Measurements from ENCODE around the gene DDX24. TPM values are rescaled to one million over a fixed set of nuclear protein-coding genes. Genes with fewer than 3 reads are reported as not detected.

Gene DDX24
- total RNA-seq, 1 donor from 2014 or later, result 163 TPM

DNA sequence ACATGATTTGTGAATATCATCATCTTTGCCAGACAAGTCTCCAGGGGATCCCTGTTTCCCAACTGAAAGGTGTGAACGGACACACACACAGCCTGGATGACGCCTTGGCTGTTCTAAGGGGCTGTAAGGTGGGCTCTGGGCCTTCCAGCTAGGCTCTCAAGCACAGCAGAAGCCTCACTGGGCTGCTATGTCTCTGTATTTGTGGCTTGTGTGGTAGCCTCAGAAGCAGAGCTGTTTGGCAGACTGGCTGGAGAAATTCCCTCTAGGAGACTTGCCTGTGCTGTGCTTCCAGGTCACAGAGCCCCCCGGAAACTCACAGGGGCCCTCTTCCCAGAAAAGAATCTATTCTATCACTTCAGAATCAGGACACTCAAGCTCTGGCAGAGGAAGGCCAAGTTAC is 33.4 kb downstream of the DDX24 start:
- TF ChIP-seq, protein P1, sequence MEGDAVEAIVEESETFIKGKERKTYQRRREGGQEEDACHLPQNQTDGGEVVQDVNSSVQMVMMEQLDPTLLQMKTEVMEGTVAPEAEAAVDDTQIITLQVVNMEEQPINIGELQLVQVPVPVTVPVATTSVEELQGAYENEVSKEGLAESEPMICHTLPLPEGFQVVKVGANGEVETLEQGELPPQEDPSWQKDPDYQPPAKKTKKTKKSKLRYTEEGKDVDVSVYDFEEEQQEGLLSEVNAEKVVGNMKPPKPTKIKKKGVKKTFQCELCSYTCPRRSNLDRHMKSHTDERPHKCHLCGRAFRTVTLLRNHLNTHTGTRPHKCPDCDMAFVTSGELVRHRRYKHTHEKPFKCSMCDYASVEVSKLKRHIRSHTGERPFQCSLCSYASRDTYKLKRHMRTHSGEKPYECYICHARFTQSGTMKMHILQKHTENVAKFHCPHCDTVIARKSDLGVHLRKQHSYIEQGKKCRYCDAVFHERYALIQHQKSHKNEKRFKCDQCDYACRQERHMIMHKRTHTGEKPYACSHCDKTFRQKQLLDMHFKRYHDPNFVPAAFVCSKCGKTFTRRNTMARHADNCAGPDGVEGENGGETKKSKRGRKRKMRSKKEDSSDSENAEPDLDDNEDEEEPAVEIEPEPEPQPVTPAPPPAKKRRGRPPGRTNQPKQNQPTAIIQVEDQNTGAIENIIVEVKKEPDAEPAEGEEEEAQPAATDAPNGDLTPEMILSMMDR (IDR thresholded peaks at IDR 0.05), result no peak
- DNase-seq, result no peak
- H3K27me3 ChIP-seq (ENCODE audit: low read depth), result no peaks in the 10 kb centered on the region
- peaks cover 81% of the 10 kb centered on the region for H3K36me3 ChIP-seq
- H3K27ac ChIP-seq, result no peak overlapping the region
- intact Hi-C loops (cut with DNase I), result no loop called here
- ATAC-seq, result no peak
- H3K4me3 ChIP-seq, result no peak overlapping the region
- no peaks in the 10 kb centered on the region for H3K9me3 ChIP-seq
- H3K4me1 ChIP-seq, result peaks cover 2% of the 10 kb centered on the region

DNA sequence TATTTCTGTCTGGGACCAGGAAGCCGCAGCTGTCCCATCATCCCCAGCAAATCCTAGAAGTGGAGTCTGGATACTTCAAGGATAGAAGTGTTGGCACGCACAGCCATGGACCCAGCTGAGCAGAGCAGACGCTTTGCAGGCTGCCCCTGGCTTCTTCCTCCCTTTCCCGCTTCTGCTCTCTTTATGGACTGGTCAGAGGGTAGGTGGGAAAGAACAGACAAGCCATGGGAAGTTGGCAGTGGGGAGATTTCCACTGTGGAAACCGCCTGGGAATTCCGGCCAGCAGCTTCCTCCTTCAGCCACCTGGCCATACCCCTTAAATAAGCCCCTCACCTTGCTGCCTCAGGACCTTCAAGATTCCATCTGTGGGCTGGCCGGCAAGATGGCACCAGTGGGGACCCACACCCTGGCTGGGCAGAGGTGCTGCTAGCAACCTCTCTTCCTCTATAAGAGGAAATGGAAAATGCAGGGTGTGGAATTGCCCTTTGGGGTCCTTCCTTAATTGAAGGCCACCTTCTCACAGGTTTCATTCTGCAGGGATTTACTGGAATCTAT is 34.2 kb downstream of the DDX24 start:
- TF ChIP-seq, protein P1 (IDR thresholded peaks at IDR 0.05), result no peak
- no peak for DNase-seq
- intact Hi-C loops (cut with DNase I), result no loop called here

GRCh38 chr14:94045563-94046345 is 35.2 kb downstream of the DDX24 start:
- H3K36me3 ChIP-seq, result peaks cover 62% of the 10 kb centered on the region
- intact Hi-C loops (cut with DNase I), result no loop called here

More for the DNA sequence above, 34.2 kb downstream of the DDX24 start:
- peaks cover 11% of the 10 kb centered on the region for H3K4me1 ChIP-seq
- H3K4me3 ChIP-seq, result no peak overlapping the region
- H3K27me3 ChIP-seq (ENCODE audit: low read depth), result no peaks in the 10 kb centered on the region
- ATAC-seq, result no peak
- H3K9me3 ChIP-seq, result no peaks in the 10 kb centered on the region
- peaks cover 73% of the 10 kb centered on the region for H3K36me3 ChIP-seq
- no peak overlapping the region for H3K27ac ChIP-seq

GRCh38 chr14:94045101-94045500 is 35.9 kb downstream of the DDX24 start:
- TF ChIP-seq, protein P1 (IDR thresholded peaks at IDR 0.05), result no peak
- no peaks in the 10 kb centered on the region for H3K9me3 ChIP-seq
- peaks cover 15% of the 10 kb centered on the region for H3K4me1 ChIP-seq
- peaks cover 56% of the 10 kb centered on the region for H3K36me3 ChIP-seq
- no peak for DNase-seq
- intact Hi-C loops (cut with DNase I), result no loop called here
- H3K4me3 ChIP-seq, result no peak overlapping the region
- ATAC-seq, result no peak
- no peaks in the 10 kb centered on the region for H3K27me3 ChIP-seq (ENCODE audit: low read depth)
- H3K27ac ChIP-seq, result no peak overlapping the region

More at GRCh38 chr14:94045563-94046345, 35.2 kb downstream of the DDX24 start:
- Histone ChIP-seq H3K27ac (no peak overlapping the region), H3K27me3 (ENCODE audit: low read depth) (no peaks in the 10 kb centered on the region), H3K4me1 (peaks cover 15% of the 10 kb centered on the region), H3K4me3 (no peak overlapping the region), H3K9me3 (no peaks in the 10 kb centered on the region)
- no peak for ATAC-seq
- TF ChIP-seq, protein P1 (IDR thresholded peaks at IDR 0.05), result no peak
- DNase-seq, result no peak

GRCh38 chr14:94044476-94045091 is 36.4 kb downstream of the DDX24 start:
- ATAC-seq (no peak), DNase-seq (no peak)
- TF ChIP-seq, protein P1 (IDR thresholded peaks at IDR 0.05), result no peak
- Histone ChIP-seq H3K36me3 (peaks cover 51% of the 10 kb centered on the region), H3K27ac (no peak overlapping the region), H3K4me3 (no peak overlapping the region), H3K27me3 (ENCODE audit: low read depth) (no peaks in the 10 kb centered on the region), H3K4me1 (peaks cover 15% of the 10 kb centered on the region), H3K9me3 (no peaks in the 10 kb centered on the region)
- intact Hi-C loops (cut with DNase I), result no loop called here
